HG03139 (cell line): ENCODE results near the gene CENPO.
"Not testable (repeated sequence)": the region's sequence is repeated elsewhere in the genome, so short reads cannot be mapped to it uniquely, and the experiment has no call there.

ENCODE experiments used
- ATAC-seq: cut with Tn5 transposase; IDR thresholded peaks from one replicate; pipeline ENCODE4 v1.9.1; 2021; ENCODE audit not compliant: unreplicated experiment

The CENPO gene

GRCh38 chr2:24787532-24787931 is 5.7 kb upstream of the CENPO start:
- ATAC-seq, result no peak

GRCh38 chr2:24788816-24789215 is 4.4 kb upstream of the CENPO start:
- ATAC-seq, result no peak

GRCh38 chr2:24791452-24791851 is 1.8 kb upstream of the CENPO start:
- no peak for ATAC-seq

GRCh38 chr2:24792542-24792873 is 717 bp upstream of the CENPO start:
- ATAC-seq, result no peak

DNA sequence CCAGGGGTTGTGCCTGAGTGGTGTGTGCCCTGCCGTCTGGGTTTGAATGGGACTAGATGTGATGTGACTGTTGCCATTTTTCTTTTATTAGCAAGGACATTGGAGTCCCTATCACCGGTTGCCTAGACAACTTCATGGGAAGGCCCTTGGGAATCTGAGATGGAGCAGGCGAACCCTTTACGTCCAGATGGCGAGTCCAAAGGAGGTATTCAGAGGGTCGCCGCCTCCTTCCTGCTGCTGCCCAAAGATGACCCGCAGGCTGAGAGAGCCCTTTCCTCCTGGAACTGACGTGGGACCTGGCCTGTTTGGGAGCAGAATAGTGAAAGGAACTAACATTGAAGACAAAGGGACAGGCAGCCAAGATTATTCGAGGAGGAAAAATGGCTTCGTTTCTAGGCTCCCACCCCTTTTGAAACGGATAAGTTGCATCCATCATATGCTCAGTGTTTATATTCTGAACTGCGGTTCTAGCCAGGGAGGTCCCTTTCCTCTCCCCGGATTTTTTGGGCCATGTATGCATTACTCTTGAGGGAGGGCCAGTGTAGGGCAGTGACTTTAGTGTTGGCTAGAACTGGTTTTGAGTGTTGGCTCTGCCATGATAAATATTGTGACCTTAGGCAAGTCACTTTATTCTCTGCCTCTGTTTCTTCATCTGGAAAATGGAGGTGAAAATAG is 673 bp downstream of the CENPO start:
- ATAC-seq, result no peak

DNA sequence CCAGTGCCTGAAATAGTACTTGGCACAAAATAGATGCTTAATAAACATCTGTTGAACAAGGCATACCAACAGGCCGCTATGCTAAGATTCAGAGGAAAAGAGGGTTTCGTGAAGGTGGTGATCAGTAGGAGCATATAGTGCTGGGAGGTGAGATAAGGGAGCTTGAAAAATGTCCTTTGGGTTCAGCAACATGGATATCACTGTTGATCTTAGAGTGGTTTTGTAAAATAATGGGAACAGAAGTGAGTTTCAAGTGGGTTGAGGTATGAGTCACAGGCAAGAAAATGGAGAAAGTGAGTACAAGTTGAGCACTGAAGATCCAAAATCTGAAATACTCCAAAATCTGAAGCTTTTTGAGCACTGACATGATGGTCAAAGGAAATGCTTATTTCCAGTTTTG is 4.4 kb downstream of the CENPO start:
- ATAC-seq, result no peak

GRCh38 chr2:24800487-24800886 is 7.3 kb downstream of the CENPO start:
- ATAC-seq, result not testable (repeated sequence)

DNA sequence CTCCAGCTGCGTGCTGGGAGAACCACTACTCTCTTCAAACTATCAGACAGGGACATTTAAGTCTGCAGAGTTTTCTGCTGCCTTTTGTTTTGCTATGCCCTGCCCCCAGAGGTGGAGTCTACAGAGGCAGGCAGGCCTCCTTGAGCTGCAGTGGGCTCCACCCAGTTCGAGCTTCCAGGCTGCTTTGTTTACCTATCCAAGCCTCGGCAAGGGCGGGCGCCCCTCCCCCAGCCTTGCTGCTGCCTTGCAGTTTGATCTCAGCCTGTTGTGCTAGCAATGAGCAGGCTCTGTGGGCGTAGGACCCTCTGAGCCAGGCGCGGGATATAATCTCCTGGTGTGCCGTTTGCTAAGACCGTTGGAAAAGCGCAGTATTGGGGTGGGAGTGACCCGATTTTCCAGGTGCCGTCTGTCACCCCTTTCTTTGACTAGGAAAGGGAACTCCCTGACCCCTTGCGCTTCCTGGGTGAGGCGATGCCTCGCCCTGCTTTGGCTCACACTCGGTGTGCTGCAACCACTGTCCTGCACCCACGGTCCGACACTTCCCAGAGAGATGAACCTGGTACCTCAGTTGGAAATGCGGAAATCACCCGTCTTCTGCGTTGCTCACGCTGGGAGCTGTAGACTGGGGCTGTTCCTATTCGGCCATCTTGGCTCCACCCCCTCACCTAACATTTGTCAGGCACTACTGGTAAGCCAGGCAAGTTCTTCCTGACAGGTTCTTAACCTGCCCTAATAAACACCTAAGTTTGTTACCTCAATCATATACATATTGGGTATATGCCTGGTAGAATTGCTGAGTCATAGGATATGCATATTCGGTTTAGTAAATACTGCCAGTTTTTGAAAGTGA is 12.8 kb downstream of the CENPO start:
- ATAC-seq, result not testable (repeated sequence)

DNA sequence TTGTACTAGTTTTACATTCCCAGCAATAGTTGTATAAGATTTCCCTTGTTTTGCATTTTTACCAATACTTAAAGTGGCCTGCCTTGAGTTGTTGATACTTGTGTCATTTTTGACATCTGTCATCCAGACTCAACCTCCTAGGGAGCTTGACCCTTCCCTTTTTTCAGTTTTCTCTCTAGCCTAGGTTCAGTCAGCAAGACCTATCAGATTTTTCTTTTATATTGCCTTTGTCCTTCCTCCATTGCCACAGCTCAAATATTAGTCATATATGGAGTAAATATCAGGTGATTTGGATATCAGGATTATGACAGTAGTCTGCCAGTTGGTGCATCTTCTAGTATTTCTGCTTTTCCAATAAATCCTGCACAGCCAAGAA is 13.4 kb downstream of the CENPO start:
- no peak for ATAC-seq

- ATAC-seq, result no peak
Observed at GRCh38 chr2:24809316-24810007, 16.2 kb downstream of the CENPO start.

DNA sequence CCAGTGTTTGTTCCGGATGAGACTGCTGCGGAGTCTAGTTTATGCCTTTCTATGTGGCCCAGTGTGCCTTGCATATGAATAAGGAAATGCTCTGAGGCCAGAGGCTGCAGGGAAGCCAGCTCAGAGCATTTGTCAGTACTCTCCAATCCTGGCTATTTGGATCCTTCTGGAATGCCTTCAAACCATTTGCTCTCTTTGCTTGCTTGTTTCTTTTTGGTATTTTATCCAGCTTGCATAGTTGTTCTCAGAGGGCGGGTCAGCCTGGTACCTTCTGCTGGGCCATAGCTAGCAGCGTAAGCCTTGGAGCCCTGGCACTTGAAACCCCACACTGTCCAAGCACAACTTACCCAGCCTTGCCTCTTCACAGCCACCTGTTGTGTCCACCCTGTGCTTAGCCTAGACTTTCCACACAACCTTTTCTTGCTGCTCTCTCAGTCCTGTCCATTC is 20.5 kb downstream of the CENPO start:
- ATAC-seq, result no peak

DNA sequence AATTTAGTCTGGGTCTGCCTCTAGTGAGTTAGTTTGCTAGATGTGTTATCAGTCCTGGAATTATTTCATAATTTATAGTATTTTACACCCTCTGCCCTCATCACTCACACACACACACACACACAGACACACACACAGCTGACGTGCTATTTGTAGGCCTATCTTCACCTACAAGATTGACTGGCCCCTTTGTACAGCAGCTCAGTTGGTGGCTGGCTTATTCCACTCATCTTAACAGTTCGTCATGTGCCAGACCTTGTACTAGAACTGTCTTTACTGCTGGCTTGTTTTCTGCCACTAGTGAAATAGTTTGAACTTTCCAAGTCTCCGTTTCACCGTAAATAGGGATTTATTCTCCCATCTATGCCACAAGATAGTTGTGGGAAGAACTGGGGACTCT is 21.3 kb downstream of the CENPO start:
- ATAC-seq, result no peak

DNA sequence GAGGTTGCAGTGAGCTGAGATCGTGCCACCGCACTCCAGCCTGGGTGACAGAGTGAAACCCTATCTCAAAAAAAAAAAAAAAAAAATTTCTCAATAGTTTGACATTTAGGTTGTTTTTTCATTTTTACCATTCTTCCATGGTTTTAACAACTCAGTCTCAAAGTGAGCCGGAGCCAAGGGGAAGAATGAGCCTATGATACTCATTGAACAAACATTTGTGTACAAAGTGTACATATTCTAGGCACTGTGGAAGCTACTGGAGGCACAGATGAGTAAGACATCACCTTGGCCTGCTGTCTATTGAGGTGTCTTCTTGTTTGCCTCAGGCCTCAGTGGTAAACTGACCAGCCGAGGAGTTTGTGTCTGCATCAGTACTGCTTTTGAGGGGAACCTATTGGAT is 21.9 kb downstream of the CENPO start:
- no peak for ATAC-seq

- no peak for ATAC-seq
Observed at GRCh38 chr2:24816404-24816803, 23.2 kb downstream of the CENPO start.

DNA sequence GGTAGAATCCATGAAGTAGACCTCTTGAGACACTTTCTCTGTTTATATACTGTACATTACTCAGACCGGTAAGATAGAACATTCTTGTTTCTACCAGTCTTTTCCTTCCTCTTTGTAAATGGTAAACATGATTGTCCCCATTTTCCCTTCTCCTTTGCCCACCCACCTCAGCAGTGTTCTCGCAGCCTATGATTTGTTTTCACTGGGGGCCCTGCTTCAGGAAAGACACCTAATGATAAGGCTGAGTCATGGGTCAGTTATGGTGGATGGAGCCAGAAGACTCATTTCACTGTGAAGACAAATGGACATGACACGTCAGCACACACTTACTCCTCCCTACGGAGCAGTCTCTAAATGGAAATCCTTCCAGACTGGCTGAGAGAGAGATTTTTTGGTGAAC is 23.7 kb downstream of the CENPO start:
- ATAC-seq, result no peak

DNA sequence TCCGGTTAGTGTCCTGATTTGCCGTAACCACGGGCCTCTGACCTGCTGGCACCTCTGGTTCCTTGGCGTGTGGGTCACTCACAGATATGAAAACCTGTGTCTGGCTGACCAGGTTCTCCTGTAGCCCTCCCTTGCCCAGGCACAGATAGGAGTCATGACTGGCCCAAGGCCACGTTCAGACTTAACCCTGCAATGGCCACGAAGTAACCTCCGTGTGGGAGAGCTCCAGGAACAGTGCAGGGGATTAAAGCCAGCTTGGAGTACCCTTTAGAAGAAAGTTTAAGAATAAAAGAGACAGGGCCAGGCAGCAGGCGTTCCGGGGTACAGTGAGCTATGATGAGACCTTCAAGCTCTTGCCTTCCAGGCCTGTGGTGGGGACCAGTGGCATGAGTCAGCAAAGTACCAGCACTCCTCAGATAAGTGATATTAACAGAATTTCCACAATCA is 25.5 kb downstream of the CENPO start:
- ATAC-seq, result no peak

- no peak for ATAC-seq
Observed at GRCh38 chr2:24819442-24820174, 26.4 kb downstream of the CENPO start.

- no peak for ATAC-seq
Observed at GRCh38 chr2:24820175-24820513, 26.9 kb downstream of the CENPO start.

DNA sequence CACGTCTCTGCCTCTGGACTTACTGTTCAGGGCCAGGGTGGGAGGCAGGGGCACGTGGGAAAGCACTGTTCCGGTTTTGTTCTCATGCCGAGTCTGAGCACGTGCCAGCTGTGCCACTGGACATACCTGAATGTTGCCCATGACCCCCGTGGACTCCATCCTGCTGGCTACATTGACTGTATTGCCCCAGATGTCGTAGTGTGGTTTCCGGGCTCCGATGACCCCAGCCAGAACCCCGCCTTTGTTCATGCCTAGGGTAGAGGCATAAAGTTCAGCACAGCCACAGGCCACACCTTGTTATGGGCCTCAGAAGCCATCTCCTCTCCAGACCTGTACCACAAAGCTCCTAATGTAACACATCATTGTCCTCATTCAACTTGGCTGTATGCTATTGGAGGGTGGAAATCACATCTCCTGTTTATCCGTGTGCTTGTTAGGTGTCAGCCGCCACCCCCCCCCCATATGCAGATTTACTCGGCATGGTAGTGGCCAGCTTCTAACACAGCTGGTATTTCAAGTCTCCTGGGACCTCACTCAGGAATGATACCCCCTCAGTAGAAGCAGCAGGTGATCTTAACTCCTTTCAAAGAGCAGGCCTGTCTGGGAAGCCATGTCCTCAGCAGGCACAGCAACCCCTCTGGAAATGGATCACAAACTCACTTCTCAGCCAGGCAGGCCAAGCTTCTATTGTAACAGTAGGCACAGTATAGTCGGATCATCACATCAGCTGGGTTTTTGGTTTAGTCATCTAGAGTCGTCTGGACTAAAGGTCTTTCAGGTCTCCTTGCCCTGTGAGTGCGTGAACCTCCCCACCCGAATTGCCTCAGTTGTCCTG is 27.6 kb downstream of the CENPO start:
- ATAC-seq, result no peak

DNA sequence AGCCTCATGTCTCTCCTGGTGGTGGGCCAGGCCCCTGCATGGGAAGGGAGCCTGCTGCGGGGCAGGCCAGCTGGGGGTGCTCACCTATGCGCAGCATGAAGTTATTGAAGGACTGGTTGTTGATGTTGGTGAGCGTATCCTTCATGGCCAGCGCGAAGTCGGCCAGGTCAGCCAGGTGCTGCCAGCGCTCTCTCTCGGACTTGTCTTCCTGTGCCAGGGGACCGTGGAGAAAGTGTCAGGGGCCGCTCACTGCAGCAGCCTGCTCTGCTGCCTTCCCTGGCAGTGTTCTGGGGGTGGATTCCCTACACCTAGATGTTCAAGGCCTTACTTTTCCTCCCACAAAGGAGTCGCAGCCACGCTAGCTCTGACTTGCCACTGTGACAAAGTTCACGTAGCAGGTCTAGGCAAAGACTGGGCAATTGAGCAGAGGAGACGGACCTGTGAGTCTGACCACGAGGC is 28.2 kb downstream of the CENPO start:
- ATAC-seq, result no peak
